Ectodermal cell (in vitro differentiated cells): Measurements from ENCODE around the gene SGCD.

Experiments
- H3K27ac ChIP-seq: 2 replicates; pipeline ENCODE4 v1.7.0; 2013; ENCODE audit warnings: mild to moderate bottlenecking, low read depth, low read length; ENCODE audit not compliant: insufficient read depth, poor library complexity, severe bottlenecking
- H3K27me3 ChIP-seq: 2 replicates; pipeline ENCODE4 v1.7.0; 2013; ENCODE audit warnings: mild to moderate bottlenecking, low read length; ENCODE audit not compliant: insufficient read depth, control insufficient read depth, poor library complexity, severe bottlenecking
- H3K36me3 ChIP-seq: one replicate; pipeline ENCODE4 v1.7.0; 2013; ENCODE audit warnings: low read length; ENCODE audit not compliant: control insufficient read depth, insufficient read depth
- H3K4me1 ChIP-seq: one replicate; pipeline ENCODE4 v1.7.0; 2013; ENCODE audit warnings: low read length; ENCODE audit not compliant: control insufficient read depth, insufficient read depth
- H3K4me3 ChIP-seq: 2 replicates; pipeline ENCODE4 v1.7.0; 2013; ENCODE audit warnings: low read depth, low read length, control low read depth; ENCODE audit not compliant: insufficient read depth
- H3K9me3 ChIP-seq: 2 replicates; pipeline ENCODE4 v1.7.0; 2013; ENCODE audit warnings: mild to moderate bottlenecking, low read length, moderate library complexity; ENCODE audit not compliant: control insufficient read depth
- WGBS, 2 experiments: methylation state at CpG; one replicate each; pipeline ENCODE4 v1.1.7; 2013; ENCODE audit warnings: missing lambda C conversion rate in 2 of 2; 5-methylcytosine and 5-hydroxymethylcytosine counted together

Gene SGCD

DNA sequence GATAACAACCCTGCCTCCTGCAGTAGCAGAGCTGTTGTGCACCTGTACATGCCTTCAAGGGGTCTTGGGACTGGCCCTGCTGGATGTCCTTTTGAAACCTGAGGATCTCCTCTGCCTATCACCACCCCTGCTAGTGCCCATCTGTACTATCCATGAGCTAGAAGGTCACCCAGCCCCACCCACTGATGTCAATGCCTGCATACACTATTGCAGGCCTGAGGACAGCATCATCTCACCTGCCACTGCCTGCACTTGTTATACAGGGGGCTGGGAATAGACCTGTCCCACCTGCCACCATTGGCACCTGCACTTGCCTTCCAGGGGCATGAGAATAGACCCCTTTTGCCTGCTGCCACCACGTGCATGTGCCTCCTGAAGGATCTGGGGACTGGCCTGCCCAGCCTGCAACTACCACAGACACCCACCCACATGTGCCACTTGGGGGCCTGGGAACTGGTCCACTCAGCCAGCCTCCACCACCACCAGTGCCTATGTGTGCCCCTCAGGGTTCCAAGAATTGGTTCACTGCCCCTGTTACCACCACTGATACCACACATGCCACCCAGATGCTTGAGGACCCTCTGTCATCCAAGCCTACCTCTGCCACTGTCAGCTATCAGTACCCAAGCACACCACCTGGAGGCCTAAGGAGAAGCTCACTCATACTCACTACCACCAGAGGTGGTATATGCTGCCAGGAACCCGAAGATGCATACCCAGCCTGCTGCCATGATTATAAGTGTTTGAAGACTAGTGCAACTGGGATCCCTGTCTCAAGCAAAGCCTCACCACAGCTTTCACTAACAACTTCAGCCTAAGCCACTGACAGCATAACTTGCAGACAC, 159.7 kb downstream of the SGCD start:
- WGBS, 2 experiments = 92 to 94% methylated on average over 1 to 2 of the region's 2 CpGs
- no peak overlapping the region for H3K4me3 ChIP-seq
- H3K36me3 ChIP-seq = no peaks in the 10 kb centered on the region
- H3K9me3 ChIP-seq = no peaks in the 10 kb centered on the region
- no peak overlapping the region for H3K27ac ChIP-seq
- H3K4me1 ChIP-seq = peaks cover 4% of the 10 kb centered on the region
- no peaks in the 10 kb centered on the region for H3K27me3 ChIP-seq

DNA sequence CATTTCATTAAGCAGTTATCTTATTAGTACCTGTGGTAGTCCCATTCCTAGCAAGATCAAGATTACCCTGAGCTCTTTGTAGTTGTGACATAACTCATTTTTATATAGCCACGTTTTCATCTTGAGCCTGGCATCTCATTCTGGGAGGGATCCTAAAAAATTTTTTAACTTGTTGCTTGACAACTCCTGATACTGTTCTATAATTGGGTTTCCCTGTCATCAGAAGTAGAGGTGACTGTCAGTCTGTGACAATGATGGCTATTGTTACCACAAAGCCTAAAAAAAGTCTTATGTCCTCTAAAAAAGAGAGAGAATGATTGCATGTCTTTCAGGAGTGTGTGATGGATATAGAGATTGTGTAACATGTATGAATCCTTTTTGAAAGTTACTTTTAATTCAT, 164.8 kb downstream of the SGCD start:
- Histone ChIP-seq H3K4me3 (no peak overlapping the region), H3K27ac (no peak overlapping the region), H3K27me3 (no peaks in the 10 kb centered on the region), H3K9me3 (no peaks in the 10 kb centered on the region), H3K4me1 (no peaks in the 10 kb centered on the region), H3K36me3 (no peaks in the 10 kb centered on the region)
- WGBS, 2 experiments = 73 to 83% methylated on average over 1 of the region's 1 CpG

DNA sequence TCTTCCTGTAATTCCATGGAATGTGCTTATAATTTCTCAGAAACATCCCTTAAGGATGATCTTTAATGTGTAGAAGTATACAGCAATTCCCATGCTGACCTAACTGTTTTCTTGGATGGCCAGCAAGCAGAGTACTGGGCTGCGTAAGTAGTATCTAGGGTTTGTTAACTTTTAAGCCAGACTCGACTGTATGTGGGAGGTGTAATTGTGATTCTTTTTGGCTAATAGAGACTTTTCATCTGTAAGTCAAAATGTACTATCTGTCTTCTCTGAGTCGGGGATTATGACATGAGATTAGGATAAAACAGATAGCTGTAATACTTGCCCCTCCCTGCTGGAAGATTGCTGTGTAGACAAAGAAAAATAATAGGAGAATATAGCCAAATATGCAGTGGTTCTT, 169.3 kb downstream of the SGCD start:
- Histone ChIP-seq H3K36me3 (no peaks in the 10 kb centered on the region), H3K9me3 (no peaks in the 10 kb centered on the region), H3K27me3 (no peaks in the 10 kb centered on the region), H3K4me1 (no peaks in the 10 kb centered on the region), H3K27ac (no peak overlapping the region), H3K4me3 (no peak overlapping the region)
- WGBS, 2 experiments = 88 to 95% methylated on average over 3 of the region's 3 CpGs

DNA sequence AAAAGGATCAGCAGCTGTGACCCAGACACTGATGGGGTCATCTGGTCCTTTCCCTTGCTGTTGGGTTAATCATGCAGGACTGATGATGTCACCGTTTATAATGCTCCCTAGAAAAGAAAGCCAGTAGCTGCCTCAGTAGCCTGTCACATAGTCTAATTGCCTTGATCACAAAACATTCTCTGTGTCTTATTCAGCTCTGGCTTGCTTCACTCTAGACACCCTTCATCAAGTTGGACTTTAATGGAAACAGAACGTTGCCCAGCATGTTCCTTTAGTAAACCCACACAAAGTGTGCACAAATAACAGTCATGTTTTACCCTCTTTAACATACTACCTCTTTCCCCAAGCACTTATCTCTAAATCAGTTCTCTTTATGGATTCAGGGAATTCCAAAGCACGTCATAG, 170.8 kb downstream of the SGCD start:
- H3K36me3 ChIP-seq = no peaks in the 10 kb centered on the region
- H3K9me3 ChIP-seq = no peaks in the 10 kb centered on the region
- H3K27ac ChIP-seq = no peak overlapping the region
- 85 to 91% methylated on average over 2 to 3 of the region's 3 CpGs for WGBS, 2 experiments
- no peaks in the 10 kb centered on the region for H3K4me1 ChIP-seq
- H3K4me3 ChIP-seq = no peak overlapping the region
- no peaks in the 10 kb centered on the region for H3K27me3 ChIP-seq

DNA sequence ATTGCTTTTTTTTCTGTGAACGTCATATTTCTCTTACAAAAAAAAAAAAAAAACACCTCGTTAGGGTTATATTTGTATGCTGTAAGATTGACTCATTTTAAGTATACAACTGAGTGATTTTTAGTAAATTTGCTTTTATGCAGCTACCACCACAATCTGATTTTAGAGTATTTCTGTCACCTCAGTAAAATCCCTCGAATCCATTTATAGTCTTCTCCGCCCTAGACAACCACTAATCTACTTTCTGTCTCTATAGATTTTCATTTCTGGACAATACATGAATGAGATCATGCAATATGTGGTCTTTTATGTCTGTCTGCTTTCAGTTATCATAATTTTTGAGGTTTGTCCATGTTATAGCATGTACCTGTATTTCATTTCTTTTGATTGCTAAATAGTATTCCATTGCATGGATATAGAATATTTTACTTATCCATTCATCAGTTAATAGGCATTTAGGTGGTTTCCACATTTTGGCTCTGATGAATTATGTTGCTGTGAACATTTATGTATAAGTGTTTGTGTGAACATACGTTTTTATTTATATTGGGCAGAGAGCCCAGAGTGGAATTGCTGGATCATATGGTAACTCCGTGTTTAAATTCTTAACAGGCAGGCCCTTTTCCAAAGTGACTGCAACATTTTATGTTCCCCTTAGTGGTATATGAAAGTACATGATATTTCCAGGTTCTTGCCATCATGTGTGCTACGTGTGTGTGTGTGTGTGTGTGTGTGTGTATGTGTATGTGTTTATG, 171.4 kb downstream of the SGCD start:
- no peaks in the 10 kb centered on the region for H3K4me1 ChIP-seq
- H3K9me3 ChIP-seq = no peaks in the 10 kb centered on the region
- no peaks in the 10 kb centered on the region for H3K36me3 ChIP-seq
- no peak overlapping the region for H3K27ac ChIP-seq
- 77 to 78% methylated on average over 5 of the region's 7 CpGs for WGBS, 2 experiments
- no peaks in the 10 kb centered on the region for H3K27me3 ChIP-seq
- H3K4me3 ChIP-seq = no peak overlapping the region

DNA sequence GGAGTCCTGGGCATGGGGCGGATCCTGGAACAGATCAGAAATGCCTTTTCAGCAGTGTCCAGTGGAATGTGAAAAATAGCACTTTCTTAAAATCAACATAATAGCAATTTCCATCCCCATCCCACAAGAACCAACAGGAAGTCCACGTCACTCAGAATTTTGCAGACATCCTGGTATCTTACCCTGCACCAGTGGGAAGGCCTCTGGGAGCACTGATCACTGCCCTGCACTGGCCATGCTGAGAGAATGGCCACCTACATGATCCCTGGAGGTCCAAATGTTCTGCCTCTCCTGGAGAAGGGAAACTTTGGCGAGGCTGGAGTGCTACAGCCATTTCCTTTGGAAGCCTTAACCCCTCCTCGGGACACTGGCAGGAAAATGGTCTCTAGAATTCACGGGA, 173.8 kb downstream of the SGCD start:
- Histone ChIP-seq H3K27ac (no peak overlapping the region), H3K27me3 (no peaks in the 10 kb centered on the region), H3K4me1 (no peaks in the 10 kb centered on the region), H3K4me3 (no peak overlapping the region), H3K9me3 (no peaks in the 10 kb centered on the region), H3K36me3 (no peaks in the 10 kb centered on the region)
- 82 to 86% methylated on average over 5 of the region's 5 CpGs for WGBS, 2 experiments

DNA sequence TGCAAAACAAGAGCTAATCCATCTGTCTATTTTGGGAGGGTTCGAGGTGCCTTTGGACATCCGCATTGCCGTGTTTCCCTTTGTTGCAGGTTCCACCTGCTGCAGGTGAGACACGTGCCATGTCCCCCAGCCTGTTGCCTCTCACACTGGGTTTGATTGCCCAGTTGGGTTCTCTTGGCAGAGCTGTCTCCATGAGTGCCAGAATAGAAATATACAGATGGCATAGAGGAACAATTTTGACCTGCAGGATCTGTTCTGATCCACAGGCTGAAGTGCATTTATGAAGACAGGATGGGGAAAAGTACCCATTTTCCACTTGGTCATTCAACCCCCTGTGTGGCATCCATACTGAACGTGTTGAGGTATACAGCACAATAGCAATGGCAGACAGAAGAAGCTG, 178.1 kb downstream of the SGCD start:
- 89 to 95% methylated on average over 5 of the region's 5 CpGs for WGBS, 2 experiments
- Histone ChIP-seq H3K9me3 (no peaks in the 10 kb centered on the region), H3K27me3 (no peaks in the 10 kb centered on the region), H3K4me3 (no peak overlapping the region), H3K4me1 (no peaks in the 10 kb centered on the region), H3K27ac (no peak overlapping the region), H3K36me3 (no peaks in the 10 kb centered on the region)

DNA sequence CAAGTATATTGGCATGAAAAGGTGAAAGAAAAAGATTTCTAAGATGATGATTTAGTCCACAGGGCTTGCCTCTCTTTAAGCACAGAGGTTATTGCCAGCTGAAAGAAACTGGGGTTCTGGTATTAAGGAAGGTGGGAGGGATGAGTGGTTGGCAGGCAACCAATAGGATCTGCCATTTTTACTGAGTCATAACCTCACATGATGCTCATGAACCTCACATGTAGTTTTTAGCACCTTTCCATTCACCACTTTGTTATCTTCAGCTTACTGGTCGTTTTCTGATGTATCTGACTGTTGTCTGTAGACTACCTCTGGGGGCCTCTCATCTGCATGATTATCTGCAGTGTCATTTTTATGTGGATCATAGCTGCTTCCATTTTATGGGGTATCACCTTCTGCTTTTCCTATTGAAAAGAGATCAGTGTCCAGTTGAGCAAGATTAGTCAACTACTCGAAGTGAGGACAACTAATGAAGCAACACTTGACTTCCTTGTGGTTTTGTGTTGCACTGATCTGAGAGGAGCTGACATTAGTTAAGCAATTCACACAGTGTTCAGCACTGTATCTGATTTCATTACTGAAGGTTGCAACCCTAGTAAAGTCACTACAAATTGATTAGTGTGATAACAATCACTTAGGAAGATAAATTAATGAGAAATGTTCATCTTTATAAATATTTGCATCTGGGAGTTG, 186.3 kb downstream of the SGCD start:
- H3K4me1 ChIP-seq = no peaks in the 10 kb centered on the region
- no peaks in the 10 kb centered on the region for H3K9me3 ChIP-seq
- WGBS, 2 experiments = 88% methylated on average over 2 of the region's 2 CpGs
- H3K27me3 ChIP-seq = no peaks in the 10 kb centered on the region
- H3K4me3 ChIP-seq = no peak overlapping the region
- no peak overlapping the region for H3K27ac ChIP-seq
- no peaks in the 10 kb centered on the region for H3K36me3 ChIP-seq

DNA sequence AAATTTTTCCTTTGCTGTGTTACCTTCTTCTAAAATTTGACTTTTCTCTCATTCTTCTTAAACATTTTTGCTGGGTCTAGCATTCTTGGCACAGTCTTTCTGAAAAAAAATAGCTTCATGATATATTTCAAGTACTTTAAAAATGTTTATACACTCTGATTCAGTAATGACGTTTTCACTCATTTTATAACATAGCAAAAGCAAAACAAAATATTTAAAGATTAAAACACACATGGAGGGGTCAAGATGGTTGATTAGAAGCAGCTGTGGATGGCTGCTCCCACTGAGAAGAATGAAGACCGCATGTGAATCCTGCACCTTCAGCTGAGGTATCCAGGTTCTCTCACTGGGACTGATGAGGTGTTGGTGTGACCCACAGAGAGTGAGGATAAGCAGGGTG, 188.2 kb downstream of the SGCD start:
- whole genome bisulfite sequencing, 2 experiments = 95 to 98% methylated on average over 1 to 2 of the region's 2 CpGs
- no peaks in the 10 kb centered on the region for H3K27me3 ChIP-seq

DNA sequence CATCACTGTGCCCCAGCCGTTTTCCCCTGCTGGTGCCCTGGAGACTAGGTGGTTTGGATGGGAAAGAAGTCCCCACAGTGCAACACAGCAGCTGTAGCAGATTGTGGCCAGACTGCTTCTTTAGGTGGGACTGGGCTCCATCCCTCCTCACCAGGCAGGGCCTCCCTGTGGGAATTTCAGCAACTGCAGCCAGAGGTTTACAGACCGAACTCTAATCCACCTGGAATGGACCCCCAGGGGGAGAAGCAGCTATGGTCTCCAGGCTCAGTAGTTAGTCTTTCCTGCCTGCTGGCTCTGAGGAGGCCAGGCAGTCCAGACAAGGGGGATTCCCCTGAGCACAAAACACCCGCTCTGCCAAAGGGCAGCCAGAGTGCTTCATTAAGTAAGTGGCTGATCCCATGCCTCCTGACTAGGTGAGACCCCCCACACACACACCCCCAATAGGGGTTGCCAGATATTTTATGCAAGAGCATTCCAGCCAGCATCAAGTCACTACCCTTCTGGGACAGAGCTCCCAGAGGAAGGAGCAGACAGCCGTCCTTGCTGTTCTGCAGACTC, 188.9 kb downstream of the SGCD start:
- Histone ChIP-seq H3K4me1 (no peaks in the 10 kb centered on the region), H3K9me3 (no peaks in the 10 kb centered on the region), H3K36me3 (no peaks in the 10 kb centered on the region), H3K4me3 (no peak overlapping the region), H3K27me3 (no peaks in the 10 kb centered on the region), H3K27ac (no peak overlapping the region)
- 80 to 81% methylated on average over 4 of the region's 4 CpGs for WGBS, 2 experiments

More for the DNA sequence above, 188.2 kb downstream of the SGCD start:
- Histone ChIP-seq H3K4me3 (no peak overlapping the region), H3K4me1 (no peaks in the 10 kb centered on the region), H3K9me3 (no peaks in the 10 kb centered on the region), H3K36me3 (no peaks in the 10 kb centered on the region), H3K27ac (no peak overlapping the region)
